Activated B cell treated with CpG ODN at 0.5 μM for 24 hours (primary cell): Measurements from ENCODE around the gene GSTT2. TPM values are rescaled to one million over a fixed set of nuclear protein-coding genes. Genes with fewer than 3 reads are reported as not detected.

Source experiments
- ATAC-seq: fragments of 200-7000 bp; cut with Tn5 transposase; one replicate; pipeline ENCODE4 v1.10.0; 2021; ENCODE audit warnings: low read depth, mild to moderate bottlenecking, moderate library complexity
- CTCF ChIA-PET: fragments of 350-600 bp; sonication (Branson Sonifier 250); formaldehyde crosslinking; loops from one replicate; lab custom pipeline; 2021; ENCODE audit warnings: antibody characterized with exemption; lab: Charles Lee
- POLR2A ChIA-PET: fragments of 350-600 bp; sonication (Branson Sonifier 250); formaldehyde crosslinking; loops from one replicate; lab custom pipeline; 2021; ENCODE audit warnings: antibody characterized with exemption; lab: Charles Lee
- DNase-seq: peaks from one replicate; pipeline ENCODE4 v3.0.0; 2022
- H3K27ac Mint-ChIP-seq: one replicate; pipeline ENCODE4 v1.8.0; 2020; ENCODE audit warnings: mixed read lengths
- H3K27me3 Mint-ChIP-seq: one replicate; pipeline ENCODE4 v1.8.0; 2021; ENCODE audit warnings: mixed read lengths
- H3K36me3 Mint-ChIP-seq: one replicate; pipeline ENCODE4 v1.8.0; 2021; ENCODE audit warnings: low read depth, mixed read lengths
- H3K4me1 Mint-ChIP-seq: one replicate; pipeline ENCODE4 v1.8.0; 2021; ENCODE audit warnings: mixed read lengths
- H3K4me3 Mint-ChIP-seq: one replicate; pipeline ENCODE4 v1.8.0; 2020; ENCODE audit warnings: mild to moderate bottlenecking, mixed read lengths
- H3K9me3 Mint-ChIP-seq: one replicate; pipeline ENCODE4 v1.8.0; 2020; ENCODE audit warnings: mixed read lengths
- CTCF ChIP-seq: fragments of 200-600 bp; IDR thresholded peaks from one replicate; pipeline ENCODE4 v1.8.0; 2022; ENCODE audit warnings: antibody characterized with exemption, mild to moderate bottlenecking
- intact Hi-C: fragments of 100-400 bp; cut with micrococcal nuclease; formaldehyde crosslinking; loops from one replicate; pipeline ENCODE4 v1.15.1; 2024
- total RNA-seq: library from RNA; stranded (reverse); gene quantifications from 2 replicates; pipeline ENCODE4 v1.2.3, GENCODE V29; 2022

The GSTT2 gene
- total RNA-seq, 1 donor from 2014 or later = not detected

- no peak for TF ChIP-seq CTCF
- CTCF ChIA-PET = no interaction called here
- POLR2A ChIA-PET = no interaction called here
- H3K36me3 Mint-ChIP-seq = no peaks in the 10 kb centered on the region
- H3K4me3 Mint-ChIP-seq = no peak overlapping the region
- H3K4me1 Mint-ChIP-seq = peaks cover 2% of the 10 kb centered on the region
- ATAC-seq (no peak), DNase-seq (no peak)
- no peak overlapping the region for H3K27ac Mint-ChIP-seq
- intact Hi-C loops = no loop called here
- no peaks in the 10 kb centered on the region for H3K9me3 Mint-ChIP-seq
- H3K27me3 Mint-ChIP-seq = no peaks in the 10 kb centered on the region
Measured at GRCh38 chr22:24001314-24001713, 21.4 kb downstream of the GSTT2 start.

GRCh38 chr22:24002272-24002671, 22.3 kb downstream of the GSTT2 start:
- CTCF ChIA-PET = no interaction called here
- POLR2A ChIA-PET = no interaction called here
- DNase-seq (no peak), ATAC-seq (no peak)
- Mint-ChIP-seq H3K9me3 (no peaks in the 10 kb centered on the region), H3K27ac (no peak overlapping the region), H3K36me3 (no peaks in the 10 kb centered on the region), H3K4me1 (no peaks in the 10 kb centered on the region), H3K4me3 (no peak overlapping the region), H3K27me3 (no peaks in the 10 kb centered on the region)
- intact Hi-C loops = no loop called here
- TF ChIP-seq CTCF = no peak

- ChIA-PET CTCF (no interaction called here), POLR2A (interaction anchor here (0.6 kb wide), 1 partner anchor 337 kb away, joined by 14 read pairs; no protein-coding TSS in a partner anchor)
- no peaks in the 10 kb centered on the region for H3K9me3 Mint-ChIP-seq
- no peaks in the 10 kb centered on the region for H3K36me3 Mint-ChIP-seq
- H3K27ac Mint-ChIP-seq = no peak overlapping the region
- DNase-seq = no peak
- H3K27me3 Mint-ChIP-seq = no peaks in the 10 kb centered on the region
- H3K4me1 Mint-ChIP-seq = no peaks in the 10 kb centered on the region
- no peak for TF ChIP-seq CTCF
- no peak for ATAC-seq
- H3K4me3 Mint-ChIP-seq = no peak overlapping the region
- intact Hi-C loops = no loop called here
Measured at GRCh38 chr22:24002851-24003250, 22.9 kb downstream of the GSTT2 start.

- intact Hi-C loops = no loop called here
- no peaks in the 10 kb centered on the region for H3K9me3 Mint-ChIP-seq
- TF ChIP-seq CTCF = no peak
- H3K4me1 Mint-ChIP-seq = no peaks in the 10 kb centered on the region
- no peaks in the 10 kb centered on the region for H3K36me3 Mint-ChIP-seq
- ChIA-PET CTCF (no interaction called here), POLR2A (no interaction called here)
- no peak overlapping the region for H3K27ac Mint-ChIP-seq
- ATAC-seq (no peak), DNase-seq (no peak)
- no peak overlapping the region for H3K4me3 Mint-ChIP-seq
- H3K27me3 Mint-ChIP-seq = no peaks in the 10 kb centered on the region
Measured at GRCh38 chr22:24003887-24004286, 24.0 kb downstream of the GSTT2 start.

- CTCF ChIA-PET = no interaction called here
- Mint-ChIP-seq H3K4me1 (peaks cover 1% of the 10 kb centered on the region), H3K9me3 (no peaks in the 10 kb centered on the region), H3K4me3 (no peak within 1 kb of the TSS), H3K36me3 (no peaks in the 10 kb centered on the region), H3K27ac (no peak within 1 kb of the TSS), H3K27me3 (no peaks in the 10 kb centered on the region)
- POLR2A ChIA-PET = interaction anchor here (0.5 kb wide), 1 partner anchor 558 kb away, joined by 4 read pairs; no protein-coding TSS in a partner anchor
- intact Hi-C loops = no loop called here
- DNase-seq = no peak
- no peak for TF ChIP-seq CTCF
- no peak for ATAC-seq
Measured at GRCh38 chr22:24005201-24005600, 25.3 kb downstream of the GSTT2 start, which contains the start of gene GSTT4. Gene GSTT4 (minus strand): TSS chr22:24005453. CDS start chr22:24005356, 97 bp downstream.
